H9 (cell line): ENCODE data around the gene DCTN2. TPM values are rescaled to one million over a fixed set of nuclear protein-coding genes. Genes with fewer than 3 reads are reported as not detected.
"Not testable (repeated sequence)": the region's sequence is repeated elsewhere in the genome, so short reads cannot be mapped to it uniquely, and the experiment has no call there.

Experiments used
- DNase-seq: peaks from one replicate; pipeline ENCODE4 v3.0.0-alpha.2; 2017
- H2AFZ ChIP-seq: one replicate; pipeline ENCODE4 v1.6.1; 2013; ENCODE audit warnings: mild to moderate bottlenecking, low read length, control low read depth, moderate library complexity
- H2AK5ac ChIP-seq: 2 replicates; pipeline ENCODE4 v1.6.1; 2013; ENCODE audit warnings: low read length, control low read depth, mixed read lengths; ENCODE audit not compliant: insufficient read length
- H2BK120ac ChIP-seq: one replicate; pipeline ENCODE4 v1.6.1; 2013; ENCODE audit warnings: low read depth, mild to moderate bottlenecking, low read length, control low read depth, inconsistent platforms; ENCODE audit not compliant: poor library complexity, severe bottlenecking
- H2BK12ac ChIP-seq: 2 replicates; pipeline ENCODE4 v1.6.1; 2013; ENCODE audit warnings: low read length, control low read depth, mixed read lengths, low read depth; ENCODE audit not compliant: insufficient read length
- H2BK15ac ChIP-seq: 2 replicates; pipeline ENCODE4 v1.6.1; 2013; ENCODE audit warnings: low read depth, low read length, control low read depth
- H2BK20ac ChIP-seq: one replicate; pipeline ENCODE4 v1.6.1; 2013; ENCODE audit warnings: low read depth, mild to moderate bottlenecking, low read length, control low read depth, inconsistent platforms; ENCODE audit not compliant: poor library complexity, severe bottlenecking
- H2BK5ac ChIP-seq: 2 replicates; pipeline ENCODE4 v1.6.1; 2013; ENCODE audit warnings: low read length, control low read depth, mixed read lengths; ENCODE audit not compliant: insufficient read length
- H3K14ac ChIP-seq: 2 replicates; pipeline ENCODE4 v1.6.1; 2013; ENCODE audit warnings: low read length, control low read depth; ENCODE audit not compliant: insufficient read depth
- H3K18ac ChIP-seq: 2 replicates; pipeline ENCODE4 v1.6.1; 2013; ENCODE audit warnings: low read depth, mild to moderate bottlenecking, mixed read lengths, low read length, control low read depth; ENCODE audit not compliant: insufficient read length
- H3K23ac ChIP-seq: 2 replicates; pipeline ENCODE4 v1.6.1; 2013; ENCODE audit warnings: low read length, control low read depth, mixed read lengths, low read depth; ENCODE audit not compliant: insufficient read length
- H3K23me2 ChIP-seq: 2 replicates; pipeline ENCODE4 v1.6.1; 2013; ENCODE audit warnings: low read depth, mild to moderate bottlenecking, mixed read lengths, low read length, control low read depth; ENCODE audit not compliant: insufficient read length, poor library complexity, severe bottlenecking
- H3K27ac ChIP-seq: 2 replicates; pipeline ENCODE4 v1.5.1; 2013; ENCODE audit warnings: low read length, control low read depth, mixed read lengths, low read depth; ENCODE audit not compliant: insufficient read length
- H3K27me3 ChIP-seq: 2 replicates; pipeline ENCODE4 v1.6.1; 2013; ENCODE audit warnings: low read length, control low read depth, inconsistent platforms; ENCODE audit not compliant: insufficient read depth
- H3K4ac ChIP-seq: 2 replicates; pipeline ENCODE4 v1.6.1; 2013; ENCODE audit warnings: low read depth, mild to moderate bottlenecking, control low read depth, inconsistent platforms, low read length, moderate library complexity
- H3K4me1 ChIP-seq: 2 replicates; pipeline ENCODE4 v1.6.1; 2013; ENCODE audit warnings: low read length, control low read depth, inconsistent platforms; ENCODE audit not compliant: insufficient read depth
- H3K4me2 ChIP-seq: 2 replicates; pipeline ENCODE4 v1.6.1; 2013; ENCODE audit warnings: low read length, control low read depth, mixed read lengths; ENCODE audit not compliant: insufficient read length, insufficient read depth
- H3K56ac ChIP-seq: 2 replicates; pipeline ENCODE4 v1.6.1; 2013; ENCODE audit warnings: low read depth, mild to moderate bottlenecking, mixed read lengths, low read length, control low read depth; ENCODE audit not compliant: insufficient read length
- H3K79me1 ChIP-seq: 2 replicates; pipeline ENCODE4 v1.6.1; 2013; ENCODE audit warnings: low read depth, mild to moderate bottlenecking, moderate library complexity, low read length, control low read depth, inconsistent platforms; ENCODE audit not compliant: insufficient read depth, poor library complexity, severe bottlenecking
- H3K79me2 ChIP-seq: 2 replicates; pipeline ENCODE4 v1.6.1; 2013; ENCODE audit warnings: low read length, control low read depth, inconsistent platforms; ENCODE audit not compliant: insufficient read depth
- H3K9ac ChIP-seq: 2 replicates; pipeline ENCODE4 v1.6.1; 2013; ENCODE audit warnings: low read length, control low read depth, mixed read lengths; ENCODE audit not compliant: insufficient read length; ENCODE audit errors: extremely low read depth
- H3K9me3 ChIP-seq: one replicate; pipeline ENCODE4 v1.6.1; 2013; ENCODE audit warnings: low read depth, low read length, inconsistent platforms; ENCODE audit not compliant: control insufficient read depth
- H3T11ph ChIP-seq: one replicate; pipeline ENCODE4 v1.6.1; 2013; ENCODE audit warnings: mild to moderate bottlenecking, low read length, control low read depth, inconsistent platforms
- H4K20me1 ChIP-seq: one replicate; pipeline ENCODE4 v1.6.1; 2013; ENCODE audit not compliant: control insufficient read depth, insufficient read length, insufficient read depth
- H4K5ac ChIP-seq: 2 replicates; pipeline ENCODE4 v1.6.1; 2013; ENCODE audit warnings: low read depth, mild to moderate bottlenecking, mixed read lengths, low read length, control low read depth; ENCODE audit not compliant: insufficient read length
- H4K8ac ChIP-seq: replicated peaks from 2 replicates; pipeline ENCODE4 v1.6.1; 2013; ENCODE audit warnings: low read length, control low read depth, mixed read lengths, low read depth; ENCODE audit not compliant: insufficient read length
- H4K91ac ChIP-seq: 2 replicates; pipeline ENCODE4 v1.6.1; 2013; ENCODE audit warnings: low read depth, mild to moderate bottlenecking, moderate library complexity, mixed read lengths, low read length, control low read depth; ENCODE audit not compliant: insufficient read length
- H3K27ac Mint-ChIP-seq, 3 experiments: 2 replicates in 2 of 3; 3 replicates in 1 of 3; pipeline ENCODE4 v1.8.0; 2020 to 2021; ENCODE audit warnings: mixed read lengths in 3 of 3, mild to moderate bottlenecking in 1 of 3, moderate library complexity in 1 of 3
- H3K27me3 Mint-ChIP-seq: 2 replicates; pipeline ENCODE4 v1.8.0; 2021; ENCODE audit warnings: low read depth, mild to moderate bottlenecking, moderate library complexity, mixed read lengths
- H3K36me3 Mint-ChIP-seq, 3 experiments: 2 replicates in 2 of 3; 3 replicates in 1 of 3; pipeline ENCODE4 v1.8.0; 2020 to 2021; ENCODE audit warnings: low read depth in 3 of 3, mixed read lengths in 3 of 3; ENCODE audit not compliant: insufficient read depth in 1 of 3
- H3K4me1 Mint-ChIP-seq, 2 experiments: 2 replicates each; pipeline ENCODE4 v1.8.0; 2020; ENCODE audit warnings: mixed read lengths in 2 of 2
- H3K4me3 Mint-ChIP-seq, 2 experiments: 2 replicates in 1 of 2; 3 replicates in 1 of 2; pipeline ENCODE4 v1.8.0; 2020 to 2021; ENCODE audit warnings: mild to moderate bottlenecking in 2 of 2, mixed read lengths in 2 of 2, moderate library complexity in 1 of 2
- H3K9me3 Mint-ChIP-seq, 2 experiments: 2 replicates in 1 of 2; 3 replicates in 1 of 2; pipeline ENCODE4 v1.8.0; 2020; ENCODE audit warnings: mild to moderate bottlenecking in 2 of 2, mixed read lengths in 2 of 2, moderate library complexity in 1 of 2
- CTCF ChIP-seq: fragments of 200-600 bp; sonication (generic); conservative IDR thresholded peaks from 3 replicates; pipeline ENCODE4 v1.8.0; 2021; ENCODE audit warnings: antibody characterized with exemption, mild to moderate bottlenecking
- WGBS: extraction: QIAGEN DNeasy Blood & Tissue Kit; methylation state at CpG from one replicate; pipeline ENCODE4 v1.1.7; 2013; ENCODE audit warnings: missing lambda C conversion rate, low lambda C conversion rate, mixed read lengths; ENCODE audit not compliant: insufficient read length; ENCODE audit errors: extremely low coverage; 5-methylcytosine and 5-hydroxymethylcytosine counted together
- total RNA-seq: library from RNA; stranded (reverse); gene quantifications from 2 replicates; pipeline ENCODE4 v1.2.1, GENCODE V29; 2021

DCTN2 gene
- total RNA-seq, 1 experiment from 2014 or later, result 97.7 TPM

GRCh38 chr12:57511161-57511560, 35.8 kb downstream of the DCTN2 start:
- H4K20me1 ChIP-seq, result no peaks in the 10 kb centered on the region
- H3K9me3 Mint-ChIP-seq, result peaks cover 0 to 2% of the 10 kb centered on the region in 2 experiments; a peak in 1 of 5 replicates
- H3K4me1 Mint-ChIP-seq, result no peaks in the 10 kb centered on the region

GRCh38 chr12:57507796-57508195, 39.2 kb downstream of the DCTN2 start:
- not testable (repeated sequence) for H3K4me1 ChIP-seq, H4K91ac ChIP-seq, H2AFZ ChIP-seq, H3K27ac Mint-ChIP-seq, H3K14ac ChIP-seq, H3T11ph ChIP-seq, H2AK5ac ChIP-seq, H2BK12ac ChIP-seq, DNase-seq, H3K4me1 Mint-ChIP-seq, H2BK120ac ChIP-seq, H3K18ac ChIP-seq, H3K27ac ChIP-seq, H3K4me3 Mint-ChIP-seq, H3K9ac ChIP-seq, H3K23ac ChIP-seq, H2BK20ac ChIP-seq, H4K8ac ChIP-seq, H3K4me2 ChIP-seq, H3K56ac ChIP-seq, H3K4ac ChIP-seq, H3K9me3 ChIP-seq, H3K27me3 ChIP-seq, H3K23me2 ChIP-seq, H3K9me3 Mint-ChIP-seq, H3K79me2 ChIP-seq, H4K20me1 ChIP-seq, H2BK15ac ChIP-seq, H4K5ac ChIP-seq, H2BK5ac ChIP-seq, H3K27me3 Mint-ChIP-seq, H3K79me1 ChIP-seq
- WGBS, result no CpG with 5 or more reads among the region's 28 CpGs
- H3K36me3 Mint-ChIP-seq, result peaks cover 71 to 86% (median 75%) of the 10 kb centered on the region in 3 experiments

More at GRCh38 chr12:57511161-57511560, 35.8 kb downstream of the DCTN2 start:
- Histone ChIP-seq H3K9me3 (no peaks in the 10 kb centered on the region), H3T11ph (no peak overlapping the region), H2BK12ac (no peak overlapping the region), H3K56ac (no peak overlapping the region), H2AK5ac (no peak overlapping the region), H2BK5ac (no peak overlapping the region), H2BK120ac (no peak overlapping the region), H3K23ac (no peak overlapping the region), H3K27ac (no peak overlapping the region), H4K5ac (no peak overlapping the region), H3K79me1 (no peaks in the 10 kb centered on the region), H3K18ac (no peak overlapping the region), H3K79me2 (0 out of 2 replicates have a peak, but pooled peaks cover 1% of the 10 kb centered on the region), H3K4ac (no peak overlapping the region), H4K91ac (no peak overlapping the region), H3K27me3 (no peaks in the 10 kb centered on the region), H3K4me1 (no peaks in the 10 kb centered on the region), H3K9ac (no peak overlapping the region), H2BK15ac (no peak overlapping the region), H3K14ac (no peak overlapping the region), H4K8ac (no peak overlapping the region), H2BK20ac (no peak overlapping the region), H2AFZ (no peak overlapping the region), H3K4me2 (no peak overlapping the region), H3K23me2 (no peaks in the 10 kb centered on the region)
- H3K36me3 Mint-ChIP-seq, result peaks cover 70 to 85% (median 72%) of the 10 kb centered on the region in 3 experiments; a peak in 6 of 7 replicates
- H3K27me3 Mint-ChIP-seq, result 0 out of 2 replicates have a peak, but pooled peaks cover 2% of the 10 kb centered on the region
- H3K27ac Mint-ChIP-seq, result no peak overlapping the region
- H3K4me3 Mint-ChIP-seq, result no peak overlapping the region
- WGBS, result no CpG with 5 or more reads among the region's 4 CpGs
- no peak for DNase-seq
- no peak for TF ChIP-seq CTCF
